Endothelial cell of umbilical vein (primary cell): Measurements from ENCODE around the gene CCR5. TPM values are rescaled to one million over a fixed set of nuclear protein-coding genes. Genes with fewer than 3 reads are reported as not detected.

Experiments used
- BruUV-seq: library from RNA; stranded (reverse); fragments of 400-500 nt; replicated peaks from 2 replicates; lab custom pipeline; 2021; lab: Mats Ljungman, UMichigan
- CTCF ChIA-PET: fragments of 300-600, 350-600 bp; sonication (Branson Sonifier 250); formaldehyde crosslinking; loops from one replicate; lab custom pipeline; 2021; ENCODE audit warnings: antibody characterized with exemption, inconsistent platforms; lab: Charles Lee
- POLR2A ChIA-PET: fragments of 300-600, 350-600 bp; sonication (Branson Sonifier 250); formaldehyde crosslinking; loops from one replicate; lab custom pipeline; 2021; ENCODE audit warnings: antibody characterized with exemption, inconsistent platforms; lab: Charles Lee
- DNase-seq: peaks from one replicate; pipeline ENCODE4 v3.0.0-alpha.2; 2011; ENCODE audit warnings: low read depth, low spot score
- FAIRE-seq: peaks from 2 replicates; lab custom pipeline; 2011; peaks lifted over from hg19 to GRCh38; lab: Jason Lieb, UNC
- H2AFZ ChIP-seq: 2 replicates; pipeline ENCODE4 v1.6.0; 2012; ENCODE audit warnings: low read depth, low read length, control low read depth, inconsistent platforms
- H3K27ac ChIP-seq: 2 replicates; pipeline ENCODE4 v1.5.1; 2011; ENCODE audit warnings: low read depth, mild to moderate bottlenecking, control low read depth, low read length, moderate library complexity; ENCODE audit not compliant: insufficient read depth
- H3K27me3 ChIP-seq, 2 experiments: 2 replicates each; pipeline versions ENCODE4 v1.6.0 to v1.6.1; 2011; ENCODE audit warnings: low read length in 2 of 2, mixed read lengths in 1 of 2; ENCODE audit not compliant: control insufficient read depth in 2 of 2, insufficient read depth in 2 of 2
- H3K36me3 ChIP-seq, 2 experiments: 2 replicates in 1 of 2; 3 replicates in 1 of 2; pipeline ENCODE4 v1.5.1; 2011; ENCODE audit warnings: low read length in 2 of 2, mild to moderate bottlenecking in 1 of 2, moderate library complexity in 1 of 2; ENCODE audit not compliant: control insufficient read depth in 2 of 2, insufficient read depth in 2 of 2; ENCODE audit errors: extremely low read depth in 1 of 2
- H3K4me1 ChIP-seq: 3 replicates; pipeline ENCODE4 v1.5.1; 2011; ENCODE audit warnings: mild to moderate bottlenecking, low read length; ENCODE audit not compliant: control insufficient read depth, insufficient read depth; ENCODE audit errors: extremely low read depth
- H3K4me2 ChIP-seq: 2 replicates; pipeline ENCODE4 v1.6.1; 2011; ENCODE audit warnings: low read length, control low read depth, mixed read lengths; ENCODE audit not compliant: insufficient read depth
- H3K4me3 ChIP-seq, 3 experiments: fragments of 200-600 bp in 1 of 3; sonication (generic), shearing (Covaris generic) in 1 of 3; replicated peaks in 1 of 3; 2 replicates each; pipeline ENCODE4 v1.5.1; 2011 to 2016; ENCODE audit warnings: control low read depth in 3 of 3, low read length in 3 of 3, mild to moderate bottlenecking in 2 of 3, inconsistent platforms in 1 of 3, low read depth in 1 of 3, moderate library complexity in 1 of 3; ENCODE audit not compliant: insufficient read depth in 1 of 3
- H3K79me2 ChIP-seq: 2 replicates; pipeline ENCODE4 v1.6.0; 2012; ENCODE audit warnings: low read length, inconsistent platforms; ENCODE audit not compliant: control insufficient read depth, insufficient read depth
- H3K9ac ChIP-seq: replicated peaks from 2 replicates; pipeline ENCODE3; 2011; ENCODE audit warnings: low read length, control low read depth; ENCODE audit not compliant: insufficient read depth; ENCODE audit errors: extremely low read depth
- H3K9me1 ChIP-seq: replicated peaks from 3 replicates; pipeline ENCODE4 v1.6.0; 2011; ENCODE audit warnings: mild to moderate bottlenecking, low read length; ENCODE audit not compliant: control insufficient read depth, insufficient read depth; ENCODE audit errors: extremely low read depth
- H3K9me3 ChIP-seq: replicated peaks from 2 replicates; pipeline ENCODE4 v1.5.1; 2012; ENCODE audit warnings: low read length, inconsistent platforms; ENCODE audit not compliant: control insufficient read depth, insufficient read depth
- H4K20me1 ChIP-seq: replicated peaks from 2 replicates; pipeline ENCODE3; 2011; ENCODE audit warnings: mild to moderate bottlenecking, low read length; ENCODE audit not compliant: control insufficient read depth, insufficient read depth; ENCODE audit errors: extremely low read depth
- FOS ChIP-seq: IDR thresholded peaks from 2 replicates; pipeline ENCODE4 v1.6.1; 2011; ENCODE audit warnings: mild to moderate bottlenecking, low read length, moderate library complexity, borderline replicate concordance; ENCODE audit not compliant: insufficient read depth
- GATA2 ChIP-seq: IDR thresholded peaks from 2 replicates; pipeline ENCODE4 v1.7.0; 2011; ENCODE audit warnings: low read depth, mild to moderate bottlenecking, moderate library complexity, mixed read lengths, low read length; ENCODE audit not compliant: insufficient read length, insufficient read depth
- POLR2AphosphoS5 ChIP-seq: IDR thresholded peaks from 2 replicates; pipeline ENCODE4 v1.6.1; 2012; ENCODE audit warnings: low read depth, mild to moderate bottlenecking, control low read depth, low read length, moderate library complexity; ENCODE audit not compliant: insufficient read depth
- dilution Hi-C: fragments of 300-500 bp; cut with MboI; formaldehyde crosslinking; loops from one replicate; pipeline ENCODE4 v1.15.0; 2019; ENCODE audit warnings: low sequenced_read_pairs; ENCODE audit not compliant: extremely low pct_ligation_motif_present
- intact Hi-C: fragments of 100-400 bp; cut with micrococcal nuclease; formaldehyde crosslinking; loops from one replicate; pipeline ENCODE4 v1.10.0; 2022
- polyA plus RNA-seq, 4 experiments: library from polyadenylated mRNA; depleted of rRNA in 3 of 4; stranded (reverse) in 3 of 4; unstranded in 1 of 4; fragments of >200 nt; gene quantifications; 2 replicates each; pipeline versions ENCODE4 v1.2.1 to v1.2.3, GENCODE V29; 2011 to 2012; ENCODE audit warnings: missing spikeins in 1 of 4
- total RNA-seq: library from RNA; stranded (reverse); gene quantifications from 2 replicates; pipeline ENCODE4 v1.2.3, GENCODE V29; 2021
- TF ChIP-seq, protein P1 (sequence below), 2 donors: IDR thresholded peaks; 1 replicate in 1 of 2; 2 replicates in 1 of 2; pipeline ENCODE4 v1.5.1; 2011; ENCODE audit warnings: low read length in 2 of 2, mild to moderate bottlenecking in 2 of 2, moderate library complexity in 2 of 2, control low read depth in 1 of 2, inconsistent platforms in 1 of 2, low read depth in 1 of 2; ENCODE audit not compliant: insufficient read depth in 1 of 2; ENCODE audit errors: extremely low read depth in 1 of 2
- TF ChIP-seq, protein P2 (sequence below): IDR thresholded peaks from 2 replicates; pipeline ENCODE4 v1.6.1; 2011; ENCODE audit not compliant: insufficient read depth, insufficient read length

The CCR5 gene
- total and polyA plus RNA-seq, 2 donors (not counting 3 experiments of a cell fraction or from before 2014, with no cell fraction given) = not detected

DNA sequence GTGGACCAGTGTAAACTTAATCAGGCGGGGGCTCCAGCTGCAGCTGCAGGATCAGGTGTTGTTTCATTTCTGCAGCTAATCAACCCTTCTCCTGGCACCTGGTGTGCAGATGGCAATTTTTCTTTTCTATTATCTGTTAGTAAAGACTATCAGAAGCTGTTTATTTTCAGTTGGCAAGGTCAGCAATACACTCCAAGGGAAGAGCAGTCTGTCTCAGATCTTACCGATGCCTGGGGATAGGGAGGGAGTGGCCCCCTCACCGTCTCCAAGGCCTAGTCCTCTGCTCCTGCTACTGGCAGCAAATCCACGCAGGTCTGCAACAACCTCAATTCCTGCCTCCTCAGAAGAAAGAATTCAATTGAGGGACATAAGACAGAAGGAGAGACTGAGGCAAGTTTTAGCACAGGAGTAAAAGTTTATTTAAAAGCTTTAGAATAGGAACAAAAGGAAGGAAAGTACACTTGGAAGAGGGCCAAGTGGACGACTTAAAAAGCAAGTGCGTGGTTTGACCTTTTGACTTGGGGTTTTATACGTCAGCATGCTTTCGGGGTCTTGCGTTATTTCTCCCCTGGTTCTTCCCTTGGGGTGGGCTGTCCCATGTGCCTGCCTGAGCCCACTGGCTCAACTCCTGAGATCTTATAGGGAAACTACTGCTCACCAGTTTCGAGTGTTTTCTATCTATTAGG lies 45.5 kb downstream of the CCR5 start:
- no TSS peak for BruUV-seq
- POLR2A ChIA-PET = no interaction called here
- CTCF ChIA-PET = interaction anchor here (1.5 to 2.3 kb wide), 2 partner anchors 11 to 140 kb away, joined by 4 to 9 read pairs; no protein-coding TSS in a partner anchor

More for the DNA sequence above, 45.5 kb downstream of the CCR5 start:
- Histone ChIP-seq H4K20me1 (no peaks in the 10 kb centered on the region), H3K36me3 (no peaks in the 10 kb centered on the region), H3K4me3 (no peak overlapping the region), H3K4me2 (no peak overlapping the region), H3K79me2 (no peaks in the 10 kb centered on the region), H3K9me1 (no peaks in the 10 kb centered on the region), H3K4me1 (peaks cover 21% of the 10 kb centered on the region), H3K9ac (no peak overlapping the region), H3K27ac (no peak overlapping the region), H2AFZ (no peak overlapping the region), H3K27me3 (no peaks in the 10 kb centered on the region), H3K9me3 (no peaks in the 10 kb centered on the region)
- dilution Hi-C loops (no loop called here), intact Hi-C loops (no loop called here)
- DNase-seq = no peak
- no peak for TF ChIP-seq FOS
- TF ChIP-seq, protein P1, sequence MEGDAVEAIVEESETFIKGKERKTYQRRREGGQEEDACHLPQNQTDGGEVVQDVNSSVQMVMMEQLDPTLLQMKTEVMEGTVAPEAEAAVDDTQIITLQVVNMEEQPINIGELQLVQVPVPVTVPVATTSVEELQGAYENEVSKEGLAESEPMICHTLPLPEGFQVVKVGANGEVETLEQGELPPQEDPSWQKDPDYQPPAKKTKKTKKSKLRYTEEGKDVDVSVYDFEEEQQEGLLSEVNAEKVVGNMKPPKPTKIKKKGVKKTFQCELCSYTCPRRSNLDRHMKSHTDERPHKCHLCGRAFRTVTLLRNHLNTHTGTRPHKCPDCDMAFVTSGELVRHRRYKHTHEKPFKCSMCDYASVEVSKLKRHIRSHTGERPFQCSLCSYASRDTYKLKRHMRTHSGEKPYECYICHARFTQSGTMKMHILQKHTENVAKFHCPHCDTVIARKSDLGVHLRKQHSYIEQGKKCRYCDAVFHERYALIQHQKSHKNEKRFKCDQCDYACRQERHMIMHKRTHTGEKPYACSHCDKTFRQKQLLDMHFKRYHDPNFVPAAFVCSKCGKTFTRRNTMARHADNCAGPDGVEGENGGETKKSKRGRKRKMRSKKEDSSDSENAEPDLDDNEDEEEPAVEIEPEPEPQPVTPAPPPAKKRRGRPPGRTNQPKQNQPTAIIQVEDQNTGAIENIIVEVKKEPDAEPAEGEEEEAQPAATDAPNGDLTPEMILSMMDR (IDR thresholded peaks at IDR 0.05; ENCODE audit: extremely low read depth in 1 of 2, insufficient read depth in 1 of 2, low read depth in 1 of 2, low read length in 2 of 2) = no peak
- TF ChIP-seq GATA2 = no peak
- TF ChIP-seq, protein P2, sequence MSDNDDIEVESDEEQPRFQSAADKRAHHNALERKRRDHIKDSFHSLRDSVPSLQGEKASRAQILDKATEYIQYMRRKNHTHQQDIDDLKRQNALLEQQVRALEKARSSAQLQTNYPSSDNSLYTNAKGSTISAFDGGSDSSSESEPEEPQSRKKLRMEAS = no peak
- TF ChIP-seq POLR2AphosphoS5 = no peak
- no peak for FAIRE-seq
